Hematopoietic multipotent progenitor cell treated with erythropoietin and hydrocortisone succinate and interleukin-3 and kit ligand, for 8 days (in vitro differentiated cells): ENCODE data around the gene GALNT14.

Experiments used
- DNase-seq: peaks from one replicate; pipeline ENCODE4 v3.0.0-alpha.2; 2015

Gene GALNT14

GRCh38 chr2:31053929-31054782 lies 84.1 kb downstream of the GALNT14 start:
- DNase-seq = no peak

GRCh38 chr2:31052284-31052683 lies 86.0 kb downstream of the GALNT14 start:
- DNase-seq = no peak

GRCh38 chr2:31051258-31052140 lies 86.7 kb downstream of the GALNT14 start:
- DNase-seq = no peak

GRCh38 chr2:31049916-31050588 lies 88.2 kb downstream of the GALNT14 start:
- DNase-seq = no peak

GRCh38 chr2:31049264-31049663 lies 89.0 kb downstream of the GALNT14 start:
- no peak for DNase-seq

GRCh38 chr2:31047599-31047998 lies 90.6 kb downstream of the GALNT14 start:
- no peak for DNase-seq

GRCh38 chr2:31038385-31038784 lies 99.9 kb downstream of the GALNT14 start:
- no peak for DNase-seq

- DNase-seq = no peak
These were observed 101.2 kb downstream of the GALNT14 start for GRCh38 chr2:31037058-31037457.

GRCh38 chr2:31033032-31033431 lies 105.2 kb downstream of the GALNT14 start:
- no peak for DNase-seq

- no peak for DNase-seq
These were observed 105.8 kb downstream of the GALNT14 start for GRCh38 chr2:31032475-31032874.

- no peak for DNase-seq
These were observed 107.0 kb downstream of the GALNT14 start for GRCh38 chr2:31031132-31031706.

- no peak for DNase-seq
These were observed 109.8 kb downstream of the GALNT14 start for GRCh38 chr2:31028417-31028816.

GRCh38 chr2:31027549-31027948 lies 110.7 kb downstream of the GALNT14 start:
- no peak for DNase-seq

GRCh38 chr2:31023541-31023940 lies 114.7 kb downstream of the GALNT14 start:
- DNase-seq = no peak

GRCh38 chr2:31020713-31021112 lies 117.5 kb downstream of the GALNT14 start:
- DNase-seq = no peak

- DNase-seq = no peak
These were observed 120.0 kb downstream of the GALNT14 start for GRCh38 chr2:31018280-31018679.

- no peak for DNase-seq
These were observed 121.6 kb downstream of the GALNT14 start for GRCh38 chr2:31016648-31017047.

GRCh38 chr2:31014516-31014915 lies 123.7 kb downstream of the GALNT14 start:
- no peak for DNase-seq

GRCh38 chr2:31013301-31013700 lies 124.9 kb downstream of the GALNT14 start:
- DNase-seq = no peak

GRCh38 chr2:31012406-31012805 lies 125.8 kb downstream of the GALNT14 start:
- no peak for DNase-seq

GRCh38 chr2:31011587-31011986 lies 126.7 kb downstream of the GALNT14 start:
- DNase-seq = no peak

GRCh38 chr2:31008561-31009114 lies 129.6 kb downstream of the GALNT14 start:
- no peak for DNase-seq

GRCh38 chr2:31004257-31004656 lies 134.0 kb downstream of the GALNT14 start:
- no peak for DNase-seq
